HG03039 (cell line): ENCODE measurements around the gene GPRC5B.

Source experiments
- ATAC-seq: cut with Tn5 transposase; IDR thresholded peaks from one replicate; pipeline ENCODE4 v1.9.1; 2021; ENCODE audit warnings: mild to moderate bottlenecking, moderate library complexity; ENCODE audit not compliant: unreplicated experiment

Gene GPRC5B

DNA sequence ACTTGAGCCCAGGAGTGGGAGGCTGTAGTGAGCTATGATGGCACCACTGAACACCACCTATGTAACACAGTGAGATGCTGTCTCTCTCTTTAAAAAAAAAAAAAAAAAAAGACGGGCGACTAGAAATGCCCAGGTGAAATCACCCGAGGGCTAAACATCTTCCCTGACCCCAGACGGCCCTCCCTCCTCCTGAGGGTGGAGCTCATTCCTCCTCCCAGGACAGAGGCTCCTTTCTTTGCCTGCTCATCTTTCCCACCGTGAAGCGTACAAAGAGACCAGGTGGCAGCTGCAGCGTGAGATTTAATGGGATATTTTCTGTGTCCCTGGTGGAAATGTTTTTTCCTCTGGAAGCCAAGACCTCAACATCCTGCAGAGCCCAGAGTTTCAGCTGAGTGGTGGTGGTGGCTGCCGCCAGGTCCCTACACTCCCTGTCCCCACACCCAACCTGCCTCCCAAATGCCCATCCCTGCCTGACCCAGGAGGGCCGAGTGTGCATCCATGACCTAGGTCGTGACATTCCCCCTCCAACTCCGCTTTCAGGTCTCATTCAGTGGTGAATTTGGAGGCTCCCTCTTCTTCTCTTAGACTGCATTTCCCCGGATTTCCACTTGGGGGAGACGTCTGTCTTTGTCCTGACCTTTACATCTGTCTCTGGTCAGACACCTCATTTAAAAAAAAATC is 14.4 kb upstream of the GPRC5B start:
- no peak for ATAC-seq

DNA sequence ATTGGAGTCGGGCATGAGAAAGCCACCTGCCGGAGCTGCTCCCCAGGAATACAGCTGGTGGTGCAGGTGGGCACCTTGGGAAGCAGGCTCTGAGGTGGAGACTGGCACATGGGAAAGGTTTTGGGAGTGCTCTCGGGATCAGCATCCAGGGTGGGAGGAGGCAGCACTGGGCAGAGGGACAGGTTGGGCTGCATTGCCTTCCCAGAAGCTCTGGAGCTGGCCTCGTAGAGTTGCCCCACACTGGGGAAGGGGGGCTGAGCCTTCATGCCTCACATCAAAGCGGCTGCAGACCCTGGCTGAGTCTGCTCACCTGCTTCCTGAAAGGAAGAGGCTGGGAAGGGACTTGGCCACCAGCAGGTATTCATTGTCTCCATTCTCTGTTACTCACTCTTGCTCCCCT is 13.5 kb upstream of the GPRC5B start:
- ATAC-seq: no peak

DNA sequence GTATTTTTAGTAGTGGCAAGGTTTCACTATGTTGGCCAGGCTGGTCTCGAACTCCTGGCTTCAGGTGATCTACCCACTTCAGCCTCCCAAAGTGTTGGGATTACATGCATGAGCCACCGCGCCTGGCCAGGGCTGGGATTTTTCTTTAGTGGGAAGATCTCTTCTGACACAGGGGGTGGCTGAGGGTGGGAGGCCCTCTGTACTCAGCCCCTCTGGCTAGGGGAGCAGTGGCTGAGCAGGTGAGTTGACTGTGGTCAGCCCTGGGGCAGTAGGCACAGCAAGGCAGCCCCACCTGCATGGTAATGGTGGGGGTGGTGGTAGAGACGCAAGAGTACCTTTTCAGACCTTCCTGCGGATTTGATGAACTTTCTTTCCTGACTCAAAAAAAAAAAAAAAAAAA is 12.3 kb upstream of the GPRC5B start:
- ATAC-seq: no peak

DNA sequence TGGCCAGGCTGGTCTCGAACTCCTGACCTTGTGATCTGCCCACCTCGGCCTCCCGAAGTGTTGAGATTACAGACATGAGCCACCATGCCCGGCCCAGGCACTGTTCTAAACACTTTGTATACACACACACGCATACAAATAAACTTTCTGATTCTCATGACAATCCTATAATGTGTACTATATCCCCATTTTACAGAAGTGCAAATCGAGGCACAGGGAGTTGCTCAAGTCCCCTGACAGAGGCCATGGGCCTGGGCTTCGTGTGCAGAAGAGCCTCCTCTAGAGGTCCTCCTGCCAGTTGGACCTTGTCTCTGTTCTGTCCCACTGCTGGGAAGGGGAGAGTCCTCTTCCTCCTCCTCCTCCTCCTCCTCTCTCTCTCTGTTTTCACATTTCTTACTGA is 9.9 kb upstream of the GPRC5B start:
- ATAC-seq: no peak

DNA sequence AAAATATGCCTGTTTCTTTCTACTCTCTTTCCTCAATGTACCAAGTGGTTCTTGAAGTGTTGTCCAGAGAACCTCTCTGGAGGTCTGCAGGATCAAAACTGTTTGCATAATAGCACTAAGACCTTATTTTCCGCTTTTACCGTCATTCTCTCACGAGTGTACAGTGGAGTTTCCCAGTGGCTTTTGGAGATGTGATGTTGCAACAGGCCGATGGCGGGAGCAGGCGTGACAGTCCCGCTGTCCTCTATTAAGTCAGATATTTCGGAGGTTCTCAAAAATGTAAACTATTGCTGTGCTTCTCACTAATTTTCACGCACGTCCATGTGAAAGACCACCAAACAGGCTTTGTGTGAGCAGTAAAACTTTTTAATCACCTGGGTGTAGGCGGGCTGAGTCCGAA is 8.3 kb upstream of the GPRC5B start:
- ATAC-seq: no peak

DNA sequence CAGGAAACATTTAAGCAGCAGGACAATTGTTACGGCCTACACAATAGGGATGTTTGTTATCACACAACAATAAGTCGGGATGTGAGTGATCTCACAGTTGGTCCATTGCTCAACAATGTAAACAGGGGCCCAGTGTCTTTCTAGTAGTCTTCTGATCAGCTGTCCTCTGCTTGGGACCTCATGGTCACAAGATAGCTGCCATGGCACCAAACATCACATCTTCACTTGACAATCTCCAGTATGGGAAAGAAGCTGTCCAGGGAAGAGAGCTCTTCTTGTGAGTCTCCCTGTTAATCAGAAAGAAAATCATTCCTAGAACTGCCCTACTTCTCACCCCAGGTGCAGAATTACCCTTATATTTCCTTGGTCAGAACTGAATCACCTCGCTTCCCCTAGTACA is 6.3 kb upstream of the GPRC5B start:
- no peak for ATAC-seq

DNA sequence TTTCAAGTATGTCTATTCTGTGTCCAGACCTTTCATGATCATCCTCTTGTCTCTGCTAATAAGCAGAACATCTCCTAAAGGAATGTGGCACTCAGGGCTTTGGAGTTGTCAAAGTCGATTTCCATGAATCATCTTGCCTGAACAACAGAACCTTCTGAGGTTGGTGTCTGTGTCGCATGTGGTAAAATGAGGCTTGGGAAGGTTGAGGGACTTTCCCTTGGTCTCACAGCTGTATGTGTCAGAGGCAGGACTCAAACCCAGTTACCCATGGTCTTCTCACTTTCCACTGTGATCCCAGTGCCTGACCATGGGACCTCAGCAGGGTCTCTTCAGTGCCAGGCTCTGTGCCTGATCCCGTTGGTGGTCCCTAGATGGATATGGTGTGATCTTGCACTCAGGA is 4.2 kb upstream of the GPRC5B start:
- ATAC-seq: no peak

DNA sequence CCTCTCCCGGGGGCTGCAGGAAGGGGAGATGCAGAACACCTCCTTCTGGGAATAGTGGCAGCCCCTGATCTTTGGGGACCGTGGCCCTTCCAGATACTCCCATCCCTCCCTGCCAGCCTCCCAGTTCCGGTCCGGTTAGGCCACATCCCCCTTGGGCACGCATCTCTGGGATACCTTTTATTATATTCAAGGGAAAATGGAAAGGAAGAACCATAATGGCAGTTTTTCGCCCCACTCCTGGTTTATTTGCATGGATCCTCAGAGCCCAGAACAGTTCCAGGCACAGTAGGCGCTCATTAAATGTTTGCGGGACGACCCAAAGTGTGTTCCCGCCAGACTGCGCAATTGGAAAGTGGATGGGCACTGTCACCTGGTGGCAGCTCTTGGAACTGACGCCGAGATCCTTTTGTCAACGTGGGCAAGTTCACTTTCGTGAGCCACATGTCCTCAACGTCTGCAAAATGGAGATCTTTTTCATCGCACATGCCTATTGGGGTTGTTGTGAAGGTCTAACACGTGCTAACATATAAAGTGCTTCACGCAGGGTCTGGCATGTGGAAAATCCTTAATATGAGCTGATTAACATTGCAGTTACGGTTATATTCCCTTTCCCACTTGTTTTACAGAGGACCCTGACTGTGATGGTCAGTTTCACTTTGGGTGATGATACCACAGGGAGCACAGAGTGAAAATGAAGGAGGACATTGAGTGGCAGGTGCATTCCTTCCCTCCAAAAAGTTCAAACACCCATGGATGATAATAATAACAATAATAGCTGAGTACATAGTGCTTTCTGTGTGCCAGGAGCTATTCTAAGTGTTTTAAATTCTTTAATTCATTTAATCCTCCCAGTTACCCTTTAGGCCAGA is 1.7 kb upstream of the GPRC5B start:
- ATAC-seq: no peak

DNA sequence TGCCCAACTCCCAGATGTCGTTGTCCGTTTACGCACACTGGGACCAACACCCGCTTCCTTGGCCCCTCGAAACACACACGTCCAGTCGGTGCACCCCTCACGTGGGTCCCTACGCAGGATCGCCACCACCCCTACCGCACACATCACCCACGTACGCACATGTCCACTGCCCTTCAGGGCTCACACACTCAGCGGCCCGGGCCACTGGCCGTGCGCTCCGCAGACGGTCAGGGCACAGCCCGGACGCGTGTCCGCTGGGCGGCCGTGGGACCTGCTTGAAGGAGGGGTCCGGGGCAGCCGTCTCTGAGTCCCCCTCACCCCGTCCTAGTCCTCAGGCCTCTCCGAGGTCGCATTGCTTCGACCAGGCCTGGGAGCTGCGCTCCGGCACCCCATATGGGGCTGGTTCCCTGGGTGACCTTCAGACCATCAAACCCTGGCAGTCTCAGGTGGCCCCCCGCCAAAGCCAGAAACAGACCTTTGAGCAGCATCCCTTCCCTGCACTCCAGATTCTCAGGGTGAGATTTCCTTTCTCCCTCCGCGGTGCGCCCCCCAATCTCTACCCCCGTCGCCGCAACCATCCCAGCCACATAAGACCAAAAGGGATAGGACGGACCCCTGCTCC is 914 bp upstream of the GPRC5B start:
- ATAC-seq: no peak

DNA sequence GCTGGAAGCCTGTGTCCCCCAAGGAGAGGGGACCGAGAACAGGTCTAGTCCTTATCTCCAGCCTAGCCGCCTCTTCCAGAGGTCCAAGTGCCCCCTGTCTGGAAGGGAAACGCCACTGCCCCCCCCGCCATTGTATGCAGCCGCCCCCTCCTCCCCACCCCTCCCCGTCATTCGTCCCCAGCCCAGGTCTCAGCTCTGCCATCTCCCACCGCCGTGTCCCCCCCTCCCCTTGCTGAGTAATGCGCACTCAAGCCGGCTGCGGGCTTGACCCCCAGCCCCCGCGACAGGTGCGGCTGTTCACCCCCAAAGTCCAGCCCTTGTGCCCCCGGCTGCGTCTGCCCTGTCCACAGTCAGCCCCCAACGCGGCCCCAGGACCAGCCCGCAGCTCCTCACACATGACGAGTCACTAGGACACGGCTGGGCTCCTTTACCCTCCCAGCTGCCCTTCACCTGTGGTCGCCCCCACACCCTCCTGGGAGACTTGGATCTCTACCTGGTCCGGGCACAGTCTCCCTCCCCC is 622 bp downstream of the GPRC5B start:
- ATAC-seq: no peak

DNA sequence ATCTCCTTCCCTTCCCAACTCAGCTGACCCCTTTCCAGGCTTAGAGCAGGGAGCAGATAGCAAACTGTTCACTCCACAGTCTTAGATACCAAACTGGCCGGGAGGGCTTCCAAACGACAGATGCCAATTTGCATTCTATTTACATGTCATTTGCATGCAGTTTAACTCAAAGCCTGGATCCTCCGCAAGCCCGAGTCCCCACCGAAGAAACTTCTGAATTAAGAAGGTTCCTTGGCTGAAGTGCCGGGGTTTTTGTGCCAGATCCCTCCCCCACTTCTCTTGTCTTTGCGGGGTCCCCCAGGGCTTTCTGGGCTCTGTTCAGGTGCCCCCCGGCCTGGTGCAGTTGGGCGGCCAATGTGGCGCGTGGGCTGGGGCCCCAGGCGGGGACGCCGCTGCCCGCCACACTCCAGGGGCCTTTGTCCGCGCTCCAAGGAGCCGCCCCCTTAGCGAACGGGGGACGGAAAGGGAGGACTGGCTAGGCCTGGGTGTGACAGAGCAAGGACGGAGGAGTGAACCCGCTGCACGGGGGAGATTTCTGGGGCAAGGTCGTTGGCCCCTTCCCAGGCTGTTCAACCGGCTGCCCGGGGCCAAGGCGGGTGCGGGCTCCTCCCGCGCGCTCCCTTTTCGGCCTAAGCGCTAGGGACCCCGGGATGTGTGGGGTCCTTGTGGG is 1.2 kb downstream of the GPRC5B start:
- ATAC-seq: no peak

DNA sequence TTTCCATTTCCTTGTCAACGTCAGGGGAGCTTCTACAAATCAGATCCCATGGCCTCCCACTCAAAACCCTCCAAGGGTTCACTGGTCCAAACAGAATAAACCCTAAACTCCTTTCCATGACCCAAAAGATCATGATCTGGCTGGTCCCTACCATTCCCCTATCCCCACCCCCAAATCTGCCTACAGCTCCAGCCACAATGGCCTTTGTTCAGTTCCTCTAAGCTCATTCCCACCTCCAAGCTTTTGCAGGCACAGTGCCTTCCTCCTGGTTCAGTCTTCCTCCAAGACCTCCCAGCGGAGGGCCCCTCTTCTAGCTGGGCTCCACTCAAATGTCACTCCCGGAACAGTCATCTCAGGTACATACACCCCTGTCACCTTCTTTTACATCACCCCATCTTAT is 2.0 kb downstream of the GPRC5B start:
- no peak for ATAC-seq

DNA sequence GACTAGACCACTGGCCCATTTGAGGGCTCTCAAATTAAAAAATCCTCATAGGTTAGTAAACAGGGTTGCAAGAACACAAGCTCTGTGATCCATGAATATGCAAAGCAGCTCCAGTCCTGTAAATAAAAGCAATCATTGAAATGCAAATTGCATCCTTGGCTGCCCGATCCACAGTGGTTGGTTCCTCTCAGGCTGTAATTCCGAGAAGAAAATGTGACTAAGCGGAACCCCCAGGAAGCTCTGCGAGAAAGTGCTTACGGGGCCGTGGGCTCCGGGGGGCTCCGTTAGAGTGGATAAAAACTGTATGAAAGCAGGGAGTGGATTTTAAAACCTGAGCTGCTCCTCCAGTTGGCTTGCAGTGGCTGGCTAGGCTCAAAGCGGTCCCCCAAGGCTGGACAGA is 2.5 kb downstream of the GPRC5B start:
- ATAC-seq: no peak

DNA sequence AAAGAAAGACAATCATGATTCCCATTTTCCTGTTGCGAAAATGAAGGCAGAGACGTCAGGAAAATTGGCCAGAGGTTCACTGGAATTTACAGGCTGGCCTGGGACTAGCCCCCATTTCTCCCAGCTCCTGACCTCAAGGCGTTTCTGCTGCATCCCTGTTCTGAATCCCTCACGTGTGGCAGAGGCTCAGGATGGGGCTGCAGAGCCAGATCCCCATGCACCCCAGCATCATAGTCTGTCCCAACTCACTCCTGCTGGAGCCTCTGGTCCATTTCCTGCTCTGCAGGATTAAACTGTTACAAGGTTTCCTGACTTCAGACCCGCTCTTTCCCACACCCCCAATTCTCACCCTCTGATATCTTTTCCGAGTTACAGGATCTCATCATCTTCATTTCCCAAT is 2.9 kb downstream of the GPRC5B start:
- ATAC-seq: no peak

DNA sequence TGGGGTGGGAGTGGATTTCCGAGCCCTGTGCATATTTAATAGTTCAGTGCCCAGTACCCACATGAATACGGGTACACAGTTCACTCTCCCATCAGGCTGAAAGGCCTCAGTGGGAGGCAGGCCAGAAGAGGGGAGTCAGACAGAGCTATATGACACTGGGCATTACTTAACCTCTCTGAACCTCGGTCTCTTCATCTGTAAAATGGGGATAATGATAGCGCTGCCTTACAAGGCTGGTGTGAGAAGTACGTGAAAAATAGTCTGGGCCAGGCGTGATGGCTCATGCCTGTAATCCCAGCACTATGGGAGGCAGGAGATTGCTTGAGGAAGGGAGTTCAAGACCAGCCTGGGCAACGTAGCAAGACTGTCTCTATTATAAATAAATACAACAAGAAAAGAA is 3.6 kb downstream of the GPRC5B start:
- no peak for ATAC-seq

DNA sequence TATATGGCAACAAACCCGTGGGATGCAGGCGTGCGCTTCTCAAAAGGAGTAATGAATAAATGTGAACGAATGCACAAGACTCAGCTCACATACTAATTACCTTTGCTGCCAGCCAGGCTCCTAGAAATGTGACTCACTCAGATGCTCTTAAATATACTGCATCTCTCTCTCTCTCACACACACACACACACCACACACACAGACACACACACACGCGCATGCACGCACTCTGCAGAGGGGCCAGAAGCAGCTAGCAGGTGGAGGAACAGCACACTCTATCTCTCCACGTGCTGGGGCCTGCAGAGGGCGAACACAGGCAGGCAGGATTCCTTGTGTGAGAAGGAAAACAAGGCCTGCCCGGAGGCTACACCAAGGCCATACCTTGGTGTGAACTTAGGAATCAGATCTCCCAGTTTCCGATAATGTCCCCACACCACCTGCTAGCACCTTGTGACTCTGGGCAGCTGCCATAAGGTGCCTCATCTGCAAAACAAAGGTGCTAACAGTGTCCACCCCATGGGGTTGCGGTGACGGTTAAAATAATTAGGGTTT is 5.3 kb downstream of the GPRC5B start:
- no peak for ATAC-seq

DNA sequence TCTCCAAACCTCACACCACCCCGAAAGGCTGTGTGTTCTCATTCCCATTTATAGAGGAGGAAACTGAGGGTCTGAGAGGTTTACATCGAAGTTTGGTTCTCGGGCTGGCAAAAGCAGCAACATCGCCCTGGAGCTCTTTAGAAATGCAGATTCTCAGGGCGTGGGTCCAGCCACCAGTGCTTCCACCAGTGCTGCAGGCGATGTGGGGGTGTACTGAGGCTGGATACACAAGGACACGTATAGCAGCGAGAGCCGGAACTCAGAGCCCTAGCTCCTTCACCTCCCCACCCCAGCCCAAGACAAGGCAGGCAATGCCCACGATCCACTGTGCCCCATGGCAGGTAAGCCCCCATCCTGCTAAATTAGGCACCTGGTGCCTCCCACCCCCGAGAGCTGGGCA is 5.9 kb downstream of the GPRC5B start:
- ATAC-seq: no peak

DNA sequence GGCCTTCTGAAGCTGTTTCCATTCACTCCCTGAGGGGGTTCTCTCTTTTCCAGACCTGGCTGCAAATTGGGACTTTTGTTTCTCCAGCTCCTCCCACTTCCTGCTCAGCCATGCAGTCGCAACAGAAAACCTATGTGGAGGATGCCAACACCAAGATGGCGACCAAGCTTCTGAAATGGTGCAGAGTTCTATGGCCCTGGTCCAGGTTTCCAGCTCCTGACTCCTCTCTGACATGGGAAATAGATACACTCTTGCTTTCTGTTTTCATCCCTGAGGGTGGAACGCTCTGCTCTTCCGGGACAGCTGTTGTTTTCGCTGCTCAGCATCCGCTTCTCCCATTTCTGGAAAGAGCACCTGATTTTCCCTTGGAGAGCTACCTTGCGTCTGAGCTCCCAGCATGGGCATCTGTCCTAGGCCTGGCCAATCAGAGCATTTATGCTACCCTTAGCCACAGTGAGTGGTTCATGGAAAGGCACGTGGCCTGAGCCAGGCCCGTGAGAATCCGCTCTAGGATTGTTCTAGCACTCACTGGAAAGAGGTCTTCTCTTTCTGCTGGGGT is 8.1 kb downstream of the GPRC5B start:
- ATAC-seq: no peak

DNA sequence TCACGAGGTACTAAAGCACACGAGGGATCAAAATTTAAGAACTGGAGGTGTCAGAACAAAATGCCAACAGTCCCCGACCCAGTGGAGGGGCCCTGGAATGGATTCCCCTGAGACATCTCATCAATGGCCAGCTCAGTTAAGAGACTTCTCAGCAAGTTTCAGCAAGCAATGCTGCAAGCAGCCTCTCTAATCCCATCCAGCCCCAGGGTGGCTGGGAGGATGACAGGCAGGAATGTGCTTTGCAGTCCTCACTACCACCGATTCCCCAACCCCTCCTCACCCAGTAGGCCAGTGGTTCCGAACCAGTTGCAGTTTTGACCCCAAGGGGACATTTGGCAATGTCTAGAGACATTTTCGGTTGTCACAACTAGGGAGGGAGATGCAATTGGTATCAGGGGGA is 8.7 kb downstream of the GPRC5B start:
- no peak for ATAC-seq

DNA sequence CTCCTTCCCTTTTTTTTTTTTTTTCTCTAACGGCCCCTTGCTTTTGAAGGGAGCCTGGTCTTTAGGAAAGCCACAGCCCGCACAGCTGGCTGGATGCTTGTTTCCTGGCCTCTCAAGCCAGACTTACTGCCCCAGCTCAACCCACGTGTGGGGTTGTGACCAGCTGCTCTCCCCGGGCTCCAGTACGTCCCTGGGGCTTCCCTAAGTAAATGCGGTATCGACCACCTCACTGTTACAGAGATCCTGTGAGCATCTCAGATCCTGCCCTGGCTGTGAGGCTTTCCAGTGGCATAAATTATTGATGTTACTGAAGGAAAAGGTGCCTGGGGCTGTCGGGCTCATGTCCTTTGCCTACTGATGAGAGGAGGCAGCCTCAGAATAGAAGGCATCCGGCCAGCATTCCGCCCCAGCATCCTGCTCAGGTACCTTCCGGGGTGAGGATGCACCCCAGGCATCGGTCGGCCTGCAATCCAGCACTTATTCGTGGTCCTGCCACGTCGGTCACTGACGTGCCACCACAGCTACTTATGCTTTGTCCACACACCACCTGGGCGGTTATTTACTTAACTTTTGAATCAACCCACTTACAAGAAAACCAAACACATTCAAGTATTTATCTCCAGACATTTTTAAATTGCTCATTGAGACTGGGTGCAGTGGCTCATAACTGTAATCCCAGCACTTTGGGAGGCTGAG is 9.6 kb downstream of the GPRC5B start:
- ATAC-seq: no peak
